ENCODE measurements around the gene NELL1.

DNA sequence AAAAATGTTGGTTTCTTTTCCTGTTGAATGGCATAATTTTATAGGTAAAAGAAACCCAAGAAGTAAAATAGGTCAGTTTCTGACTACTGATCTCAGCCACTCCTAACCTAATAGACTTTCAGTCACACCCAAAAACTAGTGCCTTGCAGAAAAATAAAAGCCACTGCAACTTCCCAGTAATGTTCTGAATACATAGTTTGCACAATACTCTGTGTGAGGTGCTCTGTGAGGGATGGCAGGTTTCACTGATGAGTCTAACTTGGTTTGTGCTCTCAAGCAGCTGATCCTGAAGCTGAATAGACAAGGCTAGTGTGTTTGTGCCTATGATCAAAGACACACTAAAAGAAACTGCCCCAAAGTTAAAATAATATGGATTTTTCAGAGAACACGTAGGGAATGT lies 758.3 kb downstream of the NELL1 start:
- TF ChIP-seq, protein P1, sequence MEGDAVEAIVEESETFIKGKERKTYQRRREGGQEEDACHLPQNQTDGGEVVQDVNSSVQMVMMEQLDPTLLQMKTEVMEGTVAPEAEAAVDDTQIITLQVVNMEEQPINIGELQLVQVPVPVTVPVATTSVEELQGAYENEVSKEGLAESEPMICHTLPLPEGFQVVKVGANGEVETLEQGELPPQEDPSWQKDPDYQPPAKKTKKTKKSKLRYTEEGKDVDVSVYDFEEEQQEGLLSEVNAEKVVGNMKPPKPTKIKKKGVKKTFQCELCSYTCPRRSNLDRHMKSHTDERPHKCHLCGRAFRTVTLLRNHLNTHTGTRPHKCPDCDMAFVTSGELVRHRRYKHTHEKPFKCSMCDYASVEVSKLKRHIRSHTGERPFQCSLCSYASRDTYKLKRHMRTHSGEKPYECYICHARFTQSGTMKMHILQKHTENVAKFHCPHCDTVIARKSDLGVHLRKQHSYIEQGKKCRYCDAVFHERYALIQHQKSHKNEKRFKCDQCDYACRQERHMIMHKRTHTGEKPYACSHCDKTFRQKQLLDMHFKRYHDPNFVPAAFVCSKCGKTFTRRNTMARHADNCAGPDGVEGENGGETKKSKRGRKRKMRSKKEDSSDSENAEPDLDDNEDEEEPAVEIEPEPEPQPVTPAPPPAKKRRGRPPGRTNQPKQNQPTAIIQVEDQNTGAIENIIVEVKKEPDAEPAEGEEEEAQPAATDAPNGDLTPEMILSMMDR (IDR thresholded peaks at IDR 0.05) = no peak
- no peak for TF ChIP-seq EP300 (IDR thresholded peaks at IDR 0.05)

Data from upper lobe of left lung (tissue), 4 donors.